ENCODE data around the gene TMEM215.
A peak's percentile ranks its signal among the peaks of the same experiment; 100 is the strongest.

TMEM215 gene

DNA sequence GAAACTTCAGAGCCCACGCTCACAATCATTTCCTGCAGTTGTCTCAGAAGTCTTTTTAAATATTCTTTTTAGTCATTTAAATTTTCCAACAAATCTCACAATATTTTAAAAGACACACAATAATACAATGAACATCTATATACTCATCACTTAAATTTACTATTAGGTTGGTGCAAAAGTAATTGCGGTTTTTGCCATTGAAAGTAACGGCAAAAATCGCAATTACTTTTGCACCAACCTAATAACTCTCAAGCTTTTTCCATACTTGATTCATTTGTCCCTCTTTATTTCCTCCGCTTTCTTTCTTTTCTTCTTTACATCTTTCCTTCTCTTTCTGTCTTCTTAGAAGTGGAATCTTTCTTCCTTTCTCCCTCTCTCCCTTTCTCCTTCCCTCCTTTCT, 19.2 kb upstream of the TMEM215 start:
- Histone ChIP-seq H4K8ac (ENCODE audit: low read length) (no peak overlapping the region), H3K9ac (ENCODE audit: low read length) (no peak overlapping the region), H2BK15ac (ENCODE audit: low read depth, poor library complexity, severe bottlenecking) (no peak overlapping the region), H2AFZ (ENCODE audit: low read depth, low read length) (no peak overlapping the region), H3K36me3 (ENCODE audit: control insufficient read depth in 1 of 2, insufficient read depth in 2 of 2, low read depth in 1 of 2, low read length in 2 of 2) (no peaks in the 10 kb centered on the region), H4K91ac (ENCODE audit: low read length) (no peak overlapping the region), H3K27me3 (ENCODE audit: control insufficient read depth in 1 of 2, insufficient read depth in 1 of 2, low read length in 2 of 2) (no peaks in the 10 kb centered on the region), H3K9me3 (ENCODE audit: control insufficient read depth, low read length) (no peaks in the 10 kb centered on the region), H2BK12ac (ENCODE audit: low read length in 2 of 2) (no peak overlapping the region), H3K79me1 (replicated peaks; ENCODE audit: low read length, poor library complexity, severe bottlenecking) (no peaks in the 10 kb centered on the region), H3K4ac (ENCODE audit: low read depth in 1 of 2, low read length in 2 of 2) (no peak overlapping the region), H2AK5ac (ENCODE audit: low read length, severe bottlenecking) (no peak overlapping the region), H2BK5ac (ENCODE audit: low read depth, low read length, poor library complexity, severe bottlenecking) (no peak overlapping the region), H3K4me3 (ENCODE audit: insufficient read depth in 1 of 2, low read depth in 1 of 2, low read length in 2 of 2) (no peak overlapping the region), H3K27ac (ENCODE audit: low read length, poor library complexity, severe bottlenecking) (no peak overlapping the region), H3K18ac (ENCODE audit: low read depth in 1 of 2, low read length in 2 of 2) (no peak overlapping the region), H3K4me2 (ENCODE audit: low read length, poor library complexity, severe bottlenecking) (no peak overlapping the region), H2BK120ac (ENCODE audit: low read depth, low read length) (no peak overlapping the region), H3K23ac (ENCODE audit: low read length in 2 of 2) (no peak overlapping the region), H3K14ac (ENCODE audit: low read length in 2 of 2) (no peak overlapping the region), H3K4me1 (ENCODE audit: control insufficient read depth, insufficient read depth, low read depth, low read length) (no peaks in the 10 kb centered on the region)
- DNase-seq = no peak
- WGBS = 83% methylated on average over 5 of the region's 5 CpGs

GRCh38 chr9:32775283-32775682, 8.1 kb upstream of the TMEM215 start:
- Histone ChIP-seq H2AK5ac (ENCODE audit: low read length, severe bottlenecking) (no peak overlapping the region), H3K14ac (ENCODE audit: low read length in 2 of 2) (no peak overlapping the region), H2BK12ac (ENCODE audit: low read length in 2 of 2) (no peak overlapping the region), H3K18ac (ENCODE audit: low read depth in 1 of 2, low read length in 2 of 2) (no peak overlapping the region), H3K4me2 (ENCODE audit: low read length, poor library complexity, severe bottlenecking) (no peak overlapping the region), H3K4me1 (ENCODE audit: control insufficient read depth, insufficient read depth, low read depth, low read length) (no peaks in the 10 kb centered on the region), H3K4me3 (ENCODE audit: insufficient read depth in 1 of 2, low read depth in 1 of 2, low read length in 2 of 2) (no peak overlapping the region), H4K8ac (ENCODE audit: low read length) (no peak overlapping the region), H3K9me3 (ENCODE audit: control insufficient read depth, low read length) (peaks cover 26% of the 10 kb centered on the region), H3K9ac (ENCODE audit: low read length) (no peak overlapping the region), H3K4ac (ENCODE audit: low read depth in 1 of 2, low read length in 2 of 2) (no peak overlapping the region), H2BK15ac (ENCODE audit: low read depth, poor library complexity, severe bottlenecking) (no peak overlapping the region), H4K91ac (ENCODE audit: low read length) (no peak overlapping the region), H2BK5ac (ENCODE audit: low read depth, low read length, poor library complexity, severe bottlenecking) (no peak overlapping the region), H2AFZ (ENCODE audit: low read depth, low read length) (no peak overlapping the region), H3K27ac (ENCODE audit: low read length, poor library complexity, severe bottlenecking) (no peak overlapping the region), H3K23ac (ENCODE audit: low read length in 2 of 2) (no peak overlapping the region), H3K79me1 (replicated peaks; ENCODE audit: low read length, poor library complexity, severe bottlenecking) (no peaks in the 10 kb centered on the region), H3K27me3 (ENCODE audit: control insufficient read depth in 1 of 2, insufficient read depth in 1 of 2, low read length in 2 of 2) (peaks cover 2 to 7% of the 10 kb centered on the region in 2 experiments), H3K36me3 (ENCODE audit: control insufficient read depth in 1 of 2, insufficient read depth in 2 of 2, low read depth in 1 of 2, low read length in 2 of 2) (no peaks in the 10 kb centered on the region), H2BK120ac (ENCODE audit: low read depth, low read length) (no peak overlapping the region)
- WGBS = no CpG with 5 or more reads among the region's 1 CpG
- DNase-seq = no peak

DNA sequence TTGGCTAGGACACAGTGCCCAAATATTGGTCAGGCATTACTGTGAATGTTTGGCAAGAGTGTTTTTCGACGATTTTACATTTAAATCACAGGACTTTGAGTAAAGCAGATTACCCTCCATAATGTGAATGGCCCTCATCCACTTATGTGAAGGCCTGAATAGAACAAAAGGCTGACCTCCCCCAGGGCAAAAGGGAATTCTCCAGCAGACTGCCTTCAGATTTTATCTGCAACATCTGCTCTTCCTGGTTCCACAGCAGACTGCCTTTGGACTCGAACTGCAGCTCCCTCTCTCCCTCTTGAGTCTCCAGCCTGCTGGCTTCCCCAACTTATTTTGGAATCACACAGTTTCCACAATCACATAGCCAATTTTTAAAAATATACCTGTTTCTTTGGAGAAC, 7.1 kb upstream of the TMEM215 start:
- Histone ChIP-seq H2BK120ac (ENCODE audit: low read depth, low read length) (no peak overlapping the region), H3K9me3 (ENCODE audit: control insufficient read depth, low read length) (peaks cover 26% of the 10 kb centered on the region), H2BK15ac (ENCODE audit: low read depth, poor library complexity, severe bottlenecking) (no peak overlapping the region), H3K4me1 (ENCODE audit: control insufficient read depth, insufficient read depth, low read depth, low read length) (no peaks in the 10 kb centered on the region), H3K4me3 (ENCODE audit: insufficient read depth in 1 of 2, low read depth in 1 of 2, low read length in 2 of 2) (no peak overlapping the region), H3K27ac (ENCODE audit: low read length, poor library complexity, severe bottlenecking) (no peak overlapping the region), H3K23ac (ENCODE audit: low read length in 2 of 2) (no peak overlapping the region), H3K36me3 (ENCODE audit: control insufficient read depth in 1 of 2, insufficient read depth in 2 of 2, low read depth in 1 of 2, low read length in 2 of 2) (no peaks in the 10 kb centered on the region), H3K4me2 (ENCODE audit: low read length, poor library complexity, severe bottlenecking) (no peak overlapping the region), H3K27me3 (ENCODE audit: control insufficient read depth in 1 of 2, insufficient read depth in 1 of 2, low read length in 2 of 2) (peaks cover 11 to 16% of the 10 kb centered on the region in 2 experiments), H3K9ac (ENCODE audit: low read length) (no peak overlapping the region), H3K18ac (ENCODE audit: low read depth in 1 of 2, low read length in 2 of 2) (no peak overlapping the region), H2BK12ac (ENCODE audit: low read length in 2 of 2) (no peak overlapping the region), H2AK5ac (ENCODE audit: low read length, severe bottlenecking) (no peak overlapping the region), H4K8ac (ENCODE audit: low read length) (no peak overlapping the region), H3K4ac (ENCODE audit: low read depth in 1 of 2, low read length in 2 of 2) (no peak overlapping the region), H4K91ac (ENCODE audit: low read length) (no peak overlapping the region), H2BK5ac (ENCODE audit: low read depth, low read length, poor library complexity, severe bottlenecking) (no peak overlapping the region), H2AFZ (ENCODE audit: low read depth, low read length) (no peak overlapping the region), H3K79me1 (replicated peaks; ENCODE audit: low read length, poor library complexity, severe bottlenecking) (no peaks in the 10 kb centered on the region), H3K14ac (ENCODE audit: low read length in 2 of 2) (no peak overlapping the region)
- DNase-seq = no peak
- WGBS = 59% methylated on average over 3 of the region's 3 CpGs

DNA sequence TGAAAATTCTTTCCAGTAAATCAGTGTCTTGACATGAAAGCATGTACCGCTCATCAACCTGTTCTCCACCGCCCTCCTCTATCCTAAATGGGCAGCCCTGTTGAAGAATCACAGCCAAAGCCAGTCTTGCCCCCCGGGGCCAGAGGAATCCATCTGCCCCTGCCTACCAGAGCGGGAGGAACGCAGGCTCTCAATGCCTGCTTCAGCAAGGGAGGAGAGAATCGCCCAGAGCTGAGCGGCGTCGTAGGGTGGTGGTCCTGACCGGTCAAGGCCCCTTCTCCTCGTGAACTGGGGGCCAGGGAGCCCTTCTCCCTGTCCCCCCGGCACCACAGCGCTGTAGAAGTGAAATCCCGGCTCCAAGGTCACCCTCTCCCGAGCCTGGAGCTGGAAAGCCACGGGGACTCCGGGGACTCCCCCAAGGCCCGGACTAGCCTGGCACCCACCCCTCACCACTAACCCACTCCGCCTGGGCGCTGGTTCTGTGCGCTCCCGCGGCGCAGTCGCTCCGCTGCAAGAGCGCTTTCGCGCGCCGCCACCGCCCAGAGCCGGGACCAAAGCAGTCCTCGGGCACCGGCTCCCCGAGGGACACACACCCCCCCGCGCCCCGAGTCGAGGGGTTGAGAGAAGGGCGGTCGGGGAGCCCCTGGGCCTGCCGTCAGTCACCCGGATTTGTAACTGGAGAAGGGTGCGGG, 718 bp upstream of the TMEM215 start:
- H3K27ac ChIP-seq (ENCODE audit: low read length, poor library complexity, severe bottlenecking) = no peak overlapping the region
- no peak for DNase-seq
- H3K18ac ChIP-seq (ENCODE audit: low read depth in 1 of 2, low read length in 2 of 2) = no peak overlapping the region
- H3K4me1 ChIP-seq (ENCODE audit: control insufficient read depth, insufficient read depth, low read depth, low read length) = peaks cover 9% of the 10 kb centered on the region
- no peaks in the 10 kb centered on the region for H3K9me3 ChIP-seq (ENCODE audit: control insufficient read depth, low read length)
- no peak overlapping the region for H3K4ac ChIP-seq (ENCODE audit: low read depth in 1 of 2, low read length in 2 of 2)
- no peak overlapping the region for H4K8ac ChIP-seq (ENCODE audit: low read length)
- no peak overlapping the region for H3K23ac ChIP-seq (ENCODE audit: low read length in 2 of 2)
- no peak overlapping the region for H2AK5ac ChIP-seq (ENCODE audit: low read length, severe bottlenecking)
- H2AFZ ChIP-seq (ENCODE audit: low read depth, low read length) = no peak overlapping the region
- H2BK120ac ChIP-seq (ENCODE audit: low read depth, low read length) = no peak overlapping the region
- no peak overlapping the region for H3K4me3 ChIP-seq (ENCODE audit: insufficient read depth in 1 of 2, low read depth in 1 of 2, low read length in 2 of 2)
- H3K14ac ChIP-seq (ENCODE audit: low read length in 2 of 2) = no peak overlapping the region
- no peak overlapping the region for H3K4me2 ChIP-seq (ENCODE audit: low read length, poor library complexity, severe bottlenecking)
- peak overlapping the region; percentile 48 for H2BK15ac ChIP-seq (ENCODE audit: low read depth, poor library complexity, severe bottlenecking)
- H4K91ac ChIP-seq (ENCODE audit: low read length) = no peak overlapping the region
- H2BK5ac ChIP-seq (ENCODE audit: low read depth, low read length, poor library complexity, severe bottlenecking) = no peak overlapping the region
- H2BK12ac ChIP-seq (ENCODE audit: low read length in 2 of 2) = no peak overlapping the region
- H3K9ac ChIP-seq (ENCODE audit: low read length) = no peak overlapping the region
- WGBS = 7% methylated on average over 43 of the region's 45 CpGs
- peaks cover 50 to 70% of the 10 kb centered on the region in 2 experiments for H3K27me3 ChIP-seq (ENCODE audit: control insufficient read depth in 1 of 2, insufficient read depth in 1 of 2, low read length in 2 of 2)
- peaks cover 0 to 3% of the 10 kb centered on the region in 2 experiments for H3K36me3 ChIP-seq (ENCODE audit: control insufficient read depth in 1 of 2, insufficient read depth in 2 of 2, low read depth in 1 of 2, low read length in 2 of 2)
- H3K79me1 ChIP-seq (replicated peaks; ENCODE audit: low read length, poor library complexity, severe bottlenecking) = no peaks in the 10 kb centered on the region
